HFFc6 (cell line): Measurements from ENCODE around the gene CATSPERZ. TPM values are rescaled to one million over a fixed set of nuclear protein-coding genes. Genes with fewer than 3 reads are reported as not detected.

Experiments
- DNase-seq: peaks from one replicate; pipeline ENCODE4 v3.0.0-alpha.2; 2018
- H3K27ac Mint-ChIP-seq: 2 replicates; pipeline ENCODE4 v1.8.0; 2020; ENCODE audit warnings: mild to moderate bottlenecking, mixed read lengths
- H3K27me3 Mint-ChIP-seq: 2 replicates; pipeline ENCODE4 v1.8.0; 2021; ENCODE audit warnings: mild to moderate bottlenecking, moderate library complexity, mixed read lengths; ENCODE audit not compliant: insufficient read depth
- H3K36me3 Mint-ChIP-seq: 2 replicates; pipeline ENCODE4 v1.8.0; 2021; ENCODE audit warnings: low read depth, mixed read lengths
- H3K4me1 Mint-ChIP-seq: 2 replicates; pipeline ENCODE4 v1.8.0; 2020; ENCODE audit warnings: low read depth, mixed read lengths
- H3K4me3 Mint-ChIP-seq: 2 replicates; pipeline ENCODE4 v1.8.0; 2020; ENCODE audit warnings: mild to moderate bottlenecking, moderate library complexity, mixed read lengths
- H3K9me3 Mint-ChIP-seq: 2 replicates; pipeline ENCODE4 v1.8.0; 2020; ENCODE audit warnings: mild to moderate bottlenecking, mixed read lengths
- total RNA-seq, 6 experiments: library from RNA; stranded (reverse); fragmentation: NEBNext Ultra II Directional; extraction: Animal tissue kit (Norgen Biotek cat#: 25700); gene quantifications; 2 replicates in 1 of 6; 3 replicates in 5 of 6; pipeline ENCODE4 v1.2.3, GENCODE V29; 2021
- TF ChIP-seq, protein P1 (sequence below): fragments of 200-600 bp; sonication (generic); IDR thresholded peaks from 2 replicates; pipeline ENCODE4 v1.5.0; 2021; ENCODE audit warnings: antibody characterized with exemption, mild to moderate bottlenecking

The CATSPERZ gene
- total RNA-seq, 6 experiments from 2014 or later, result 0.31 TPM; not detected in 5

- Mint-ChIP-seq H3K9me3 (no peaks in the 10 kb centered on the region), H3K4me3 (no peak overlapping the region), H3K4me1 (no peaks in the 10 kb centered on the region), H3K36me3 (no peaks in the 10 kb centered on the region), H3K27ac (no peak overlapping the region), H3K27me3 (peaks cover 58% of the 10 kb centered on the region)
- TF ChIP-seq, protein P1, sequence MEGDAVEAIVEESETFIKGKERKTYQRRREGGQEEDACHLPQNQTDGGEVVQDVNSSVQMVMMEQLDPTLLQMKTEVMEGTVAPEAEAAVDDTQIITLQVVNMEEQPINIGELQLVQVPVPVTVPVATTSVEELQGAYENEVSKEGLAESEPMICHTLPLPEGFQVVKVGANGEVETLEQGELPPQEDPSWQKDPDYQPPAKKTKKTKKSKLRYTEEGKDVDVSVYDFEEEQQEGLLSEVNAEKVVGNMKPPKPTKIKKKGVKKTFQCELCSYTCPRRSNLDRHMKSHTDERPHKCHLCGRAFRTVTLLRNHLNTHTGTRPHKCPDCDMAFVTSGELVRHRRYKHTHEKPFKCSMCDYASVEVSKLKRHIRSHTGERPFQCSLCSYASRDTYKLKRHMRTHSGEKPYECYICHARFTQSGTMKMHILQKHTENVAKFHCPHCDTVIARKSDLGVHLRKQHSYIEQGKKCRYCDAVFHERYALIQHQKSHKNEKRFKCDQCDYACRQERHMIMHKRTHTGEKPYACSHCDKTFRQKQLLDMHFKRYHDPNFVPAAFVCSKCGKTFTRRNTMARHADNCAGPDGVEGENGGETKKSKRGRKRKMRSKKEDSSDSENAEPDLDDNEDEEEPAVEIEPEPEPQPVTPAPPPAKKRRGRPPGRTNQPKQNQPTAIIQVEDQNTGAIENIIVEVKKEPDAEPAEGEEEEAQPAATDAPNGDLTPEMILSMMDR, result no peak
- no peak for DNase-seq
Observed at GRCh38 chr11:64292460-64293254, 7.5 kb upstream of the CATSPERZ start.

GRCh38 chr11:64294774-64295173, 5.4 kb upstream of the CATSPERZ start:
- H3K9me3 Mint-ChIP-seq, result no peaks in the 10 kb centered on the region
- no peak overlapping the region for H3K4me3 Mint-ChIP-seq
- DNase-seq, result no peak
- H3K4me1 Mint-ChIP-seq, result no peaks in the 10 kb centered on the region
- no peaks in the 10 kb centered on the region for H3K36me3 Mint-ChIP-seq
- no peak overlapping the region for H3K27ac Mint-ChIP-seq
- peaks cover 70% of the 10 kb centered on the region for H3K27me3 Mint-ChIP-seq
- TF ChIP-seq, protein P1, result no peak

DNA sequence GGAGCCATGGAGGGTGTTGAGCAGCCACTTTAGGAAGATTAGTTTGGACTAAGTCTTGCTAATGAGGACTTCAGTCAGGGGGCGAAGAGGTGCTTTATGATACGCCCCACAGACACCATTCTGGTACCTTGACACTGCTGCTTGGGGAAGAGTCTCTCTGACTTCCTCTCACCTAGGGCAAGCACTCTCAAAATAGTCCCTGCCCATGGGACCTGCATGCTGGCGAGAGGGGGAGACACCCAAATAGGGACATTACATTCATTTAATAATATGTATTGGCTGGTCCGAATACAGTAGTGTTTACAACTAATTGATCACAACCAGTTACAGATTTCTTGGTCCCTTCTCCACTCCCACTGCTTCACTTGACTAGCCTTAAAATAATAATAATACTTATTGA, 4.4 kb upstream of the CATSPERZ start:
- DNase-seq, result no peak
- H3K27me3 Mint-ChIP-seq, result peaks cover 71% of the 10 kb centered on the region
- TF ChIP-seq, protein P1, result no peak

GRCh38 chr11:64296236-64296635, 3.9 kb upstream of the CATSPERZ start:
- Mint-ChIP-seq H3K36me3 (no peaks in the 10 kb centered on the region), H3K4me3 (no peak overlapping the region), H3K9me3 (no peaks in the 10 kb centered on the region), H3K27me3 (peaks cover 72% of the 10 kb centered on the region), H3K4me1 (peaks cover 8% of the 10 kb centered on the region), H3K27ac (no peak overlapping the region)
- no peak for DNase-seq
- TF ChIP-seq, protein P1, result no peak

More for the DNA sequence above, 4.4 kb upstream of the CATSPERZ start:
- H3K4me1 Mint-ChIP-seq, result peaks cover 5% of the 10 kb centered on the region
- no peaks in the 10 kb centered on the region for H3K36me3 Mint-ChIP-seq
- H3K4me3 Mint-ChIP-seq, result no peak overlapping the region
- no peaks in the 10 kb centered on the region for H3K9me3 Mint-ChIP-seq
- H3K27ac Mint-ChIP-seq, result no peak overlapping the region

DNA sequence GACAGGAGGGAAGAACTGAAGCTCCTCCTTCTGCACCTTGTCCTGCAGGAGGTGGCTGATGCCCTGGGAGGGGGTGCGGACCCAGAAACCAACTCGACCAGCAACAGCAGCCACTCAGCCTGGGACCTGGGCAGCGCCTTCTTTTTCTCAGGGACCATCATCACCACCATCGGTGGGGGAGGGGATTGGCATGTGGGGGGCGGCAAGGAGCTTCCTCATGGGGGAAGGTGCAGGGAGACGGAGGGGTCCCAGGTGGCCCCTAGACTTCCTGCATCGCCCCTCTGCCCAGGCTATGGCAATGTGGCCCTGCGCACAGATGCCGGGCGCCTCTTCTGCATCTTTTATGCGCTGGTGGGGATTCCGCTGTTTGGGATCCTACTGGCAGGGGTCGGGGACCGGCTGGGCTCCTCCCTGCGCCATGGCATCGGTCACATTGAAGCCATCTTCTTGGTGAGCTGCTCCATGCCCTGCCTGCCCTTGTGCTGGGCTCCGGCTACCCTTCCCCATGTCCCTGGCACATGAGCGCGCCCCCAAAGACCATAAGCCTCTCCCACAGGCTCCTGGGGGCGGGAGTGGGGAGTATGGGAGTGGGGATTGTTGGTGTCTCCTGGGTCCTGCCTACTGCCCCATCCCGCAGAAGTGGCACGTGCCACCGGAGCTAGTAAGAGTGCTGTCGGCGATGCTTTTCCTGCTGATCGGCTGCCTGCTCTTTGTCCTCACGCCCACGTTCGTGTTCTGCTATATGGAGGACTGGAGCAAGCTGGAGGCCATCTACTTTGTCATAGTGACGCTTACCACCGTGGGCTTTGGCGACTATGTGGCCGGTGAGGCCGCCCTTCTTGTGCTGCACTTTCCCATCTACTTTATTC, 3.1 kb upstream of the CATSPERZ start:
- H3K27me3 Mint-ChIP-seq, result peaks cover 72% of the 10 kb centered on the region
- H3K9me3 Mint-ChIP-seq, result no peaks in the 10 kb centered on the region
- TF ChIP-seq, protein P1, result no peak
- H3K27ac Mint-ChIP-seq, result no peak overlapping the region
- no peaks in the 10 kb centered on the region for H3K36me3 Mint-ChIP-seq
- H3K4me3 Mint-ChIP-seq, result no peak overlapping the region
- peaks cover 8% of the 10 kb centered on the region for H3K4me1 Mint-ChIP-seq
- DNase-seq, result no peak
